Skeletal muscle cell (primary cell): ENCODE results near the gene BEND5.
A peak's percentile ranks its signal among the peaks of the same experiment; 100 is the strongest.

ENCODE experiments used
- DNase-seq: peaks from one replicate; pipeline ENCODE4 v3.0.0-alpha.2; 2010; ENCODE audit warnings: low read depth
- H3K4me3 ChIP-seq: 2 replicates; pipeline ENCODE4 v1.5.1; 2011; ENCODE audit warnings: low read depth, mild to moderate bottlenecking, control low read depth, low read length, moderate library complexity

BEND5 gene

GRCh38 chr1:48776393-48777218 is at the start of gene BEND5:
Gene BEND5, minus strand, starts transcription at chr1:48776891. Its CDS starts 60 bp downstream, at chr1:48776831.
- DNase-seq = peak; percentile 25
- H3K4me3 ChIP-seq = peak within 1 kb of the TSS; percentile 75

GRCh38 chr1:48823168-48823567 is 46.5 kb upstream of the BEND5 start:
- no peak for DNase-seq
- no peak overlapping the region for H3K4me3 ChIP-seq

- DNase-seq = no peak
- H3K4me3 ChIP-seq = no peak overlapping the region
These were observed 43.8 kb upstream of the BEND5 start for GRCh38 chr1:48820491-48820890.

DNA sequence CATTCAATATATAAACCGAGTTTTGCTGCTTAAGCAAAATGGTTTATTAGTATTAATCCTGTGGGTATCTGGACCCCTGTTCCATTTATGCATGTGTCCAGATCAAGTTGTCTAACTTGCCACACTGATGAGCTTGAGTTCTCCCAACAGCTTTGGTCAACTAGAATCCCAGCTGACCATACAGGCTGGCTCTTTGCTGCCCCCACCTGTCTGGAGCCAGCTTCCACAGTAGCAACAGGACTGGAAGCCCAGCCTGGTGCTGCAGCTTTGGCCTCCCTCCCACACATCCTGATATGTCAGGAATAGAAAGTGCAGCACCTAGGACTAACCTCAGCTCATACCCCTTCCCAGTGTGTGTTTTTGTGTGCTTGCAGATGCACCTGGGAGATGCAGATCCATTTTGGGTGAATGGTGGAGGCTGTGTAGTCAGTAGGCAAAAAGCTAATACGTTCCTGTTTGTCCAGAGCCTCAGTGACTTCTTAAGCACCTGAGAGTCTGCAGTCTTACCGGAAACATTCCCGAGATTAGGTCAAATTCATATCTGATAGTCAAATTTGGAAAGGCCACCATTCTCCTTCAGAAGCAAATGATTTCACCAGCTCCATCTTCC is 40.9 kb upstream of the BEND5 start:
- DNase-seq = peak; percentile 11
- no peak overlapping the region for H3K4me3 ChIP-seq

DNA sequence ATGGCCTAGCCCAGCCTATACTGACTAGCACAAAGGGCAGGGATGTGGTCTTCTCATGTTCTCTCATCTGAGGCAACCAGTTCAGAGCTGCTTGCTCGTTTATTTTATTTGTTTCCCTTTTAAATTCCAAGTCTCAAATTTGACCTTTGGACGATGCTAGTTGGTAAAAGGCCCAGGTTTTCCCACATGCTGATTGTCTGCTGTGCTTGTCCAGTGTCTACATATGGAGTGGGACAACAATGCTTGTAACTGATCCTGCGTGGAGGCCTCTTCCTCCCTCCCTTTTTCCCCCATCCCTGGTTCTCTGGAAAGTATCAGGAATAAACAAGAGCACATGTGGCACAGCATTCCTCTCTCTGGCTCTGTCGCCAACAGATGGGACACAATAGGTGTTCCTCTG is 34.0 kb upstream of the BEND5 start:
- DNase-seq = no peak
- H3K4me3 ChIP-seq = no peak overlapping the region

GRCh38 chr1:48808496-48808895 is 31.8 kb upstream of the BEND5 start:
- no peak for DNase-seq
- H3K4me3 ChIP-seq = no peak overlapping the region

DNA sequence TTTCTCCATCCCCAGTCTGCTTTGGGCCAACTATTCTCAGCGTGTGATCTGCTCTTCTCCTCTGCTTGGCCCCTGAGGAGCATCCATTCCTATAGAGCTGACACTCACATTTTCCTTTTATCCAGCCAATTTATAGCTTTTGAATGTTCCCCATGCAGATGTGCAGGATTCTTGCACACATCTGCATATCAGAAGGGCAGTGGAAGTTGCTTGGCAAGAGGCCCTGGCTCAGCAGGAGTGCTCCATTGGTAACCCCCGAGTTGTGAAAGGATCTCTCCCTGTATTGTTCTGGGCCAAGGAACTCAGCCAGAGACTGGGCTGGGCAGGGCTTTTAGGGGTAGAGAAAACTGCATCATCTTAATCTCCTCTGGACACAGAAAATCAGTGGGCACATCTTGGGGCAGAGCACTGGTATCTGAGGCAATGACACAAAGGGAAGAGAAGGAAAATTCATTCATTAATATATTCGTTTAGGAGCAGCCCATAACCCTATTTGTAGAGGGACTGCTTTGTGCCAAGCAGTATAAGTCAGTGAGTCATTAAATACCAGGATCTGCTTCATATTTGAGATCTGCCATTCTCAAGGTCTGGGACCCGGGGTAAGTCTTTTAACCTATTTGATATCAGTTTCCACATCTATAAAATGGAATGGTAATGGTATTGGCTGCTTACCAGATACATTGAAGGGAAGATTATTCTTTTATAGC is 31.0 kb upstream of the BEND5 start:
- no peak overlapping the region for H3K4me3 ChIP-seq
- DNase-seq = peak; percentile 17

DNA sequence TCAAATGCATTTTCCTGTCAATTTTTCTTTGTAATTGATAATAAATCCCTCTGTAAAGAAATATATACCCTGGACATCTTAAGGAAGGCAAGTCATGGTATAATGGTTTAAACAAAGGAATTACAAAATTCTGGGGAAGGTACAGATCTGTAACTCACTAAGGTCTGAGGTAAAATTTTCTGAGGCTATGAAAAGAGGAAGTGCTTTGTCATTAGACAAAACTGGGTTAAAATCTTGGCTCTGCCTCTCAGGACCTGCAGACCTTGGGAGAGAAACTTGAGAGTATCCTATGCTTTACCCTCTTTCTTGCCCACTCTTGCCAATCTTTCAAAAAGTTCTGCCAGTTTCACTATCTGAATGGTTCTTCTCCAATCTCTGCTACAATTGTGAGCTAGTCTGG is 26.8 kb upstream of the BEND5 start:
- no peak for DNase-seq

DNA sequence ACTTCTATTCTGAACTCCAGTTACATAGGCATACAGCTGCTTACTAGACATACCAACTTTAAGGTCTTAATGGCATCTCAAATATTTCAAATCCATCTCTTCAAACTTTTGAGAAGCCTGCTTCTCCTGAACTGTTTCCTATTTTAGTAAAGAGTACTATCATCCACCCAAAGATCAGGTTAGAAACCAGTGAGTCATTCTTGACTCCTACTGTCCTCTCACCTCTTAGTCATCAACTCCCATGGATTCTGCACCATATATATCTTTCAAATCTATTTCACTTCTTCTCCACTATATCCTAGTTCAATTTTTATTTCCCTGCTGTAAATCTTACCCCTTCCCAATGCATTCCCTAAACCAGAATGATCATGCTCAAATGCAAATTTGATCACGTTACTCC is 18.1 kb upstream of the BEND5 start:
- H3K4me3 ChIP-seq = no peak overlapping the region
- no peak for DNase-seq

More for the DNA sequence above, 26.8 kb upstream of the BEND5 start:
- H3K4me3 ChIP-seq = no peak overlapping the region

GRCh38 chr1:48793863-48794262 is 17.2 kb upstream of the BEND5 start:
- no peak overlapping the region for H3K4me3 ChIP-seq
- DNase-seq = no peak

GRCh38 chr1:48792961-48793360 is 16.3 kb upstream of the BEND5 start:
- no peak overlapping the region for H3K4me3 ChIP-seq

DNA sequence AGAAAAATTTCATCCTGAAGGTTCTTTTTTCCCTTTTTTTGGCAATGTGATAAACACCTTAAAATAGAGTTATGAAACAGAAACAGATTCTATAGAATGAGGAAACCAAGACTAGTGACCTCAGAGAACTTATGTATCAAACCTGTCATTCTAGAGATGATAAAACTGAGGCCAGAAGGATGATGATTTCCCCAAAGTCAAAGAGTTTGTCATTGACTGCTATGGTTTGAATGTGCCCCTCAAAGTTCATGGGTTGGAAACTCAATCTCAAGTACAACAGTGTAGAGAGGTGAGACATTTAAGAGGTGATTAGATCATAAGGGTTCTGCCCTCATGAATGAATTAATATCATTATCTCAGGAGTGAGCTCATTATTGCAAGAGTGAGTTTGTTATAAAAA is 13.7 kb upstream of the BEND5 start:
- DNase-seq = no peak
- no peak overlapping the region for H3K4me3 ChIP-seq

More at GRCh38 chr1:48792961-48793360, 16.3 kb upstream of the BEND5 start:
- no peak for DNase-seq

- H3K4me3 ChIP-seq = no peak overlapping the region
- no peak for DNase-seq
These were observed 13.2 kb upstream of the BEND5 start for GRCh38 chr1:48789903-48790302.

DNA sequence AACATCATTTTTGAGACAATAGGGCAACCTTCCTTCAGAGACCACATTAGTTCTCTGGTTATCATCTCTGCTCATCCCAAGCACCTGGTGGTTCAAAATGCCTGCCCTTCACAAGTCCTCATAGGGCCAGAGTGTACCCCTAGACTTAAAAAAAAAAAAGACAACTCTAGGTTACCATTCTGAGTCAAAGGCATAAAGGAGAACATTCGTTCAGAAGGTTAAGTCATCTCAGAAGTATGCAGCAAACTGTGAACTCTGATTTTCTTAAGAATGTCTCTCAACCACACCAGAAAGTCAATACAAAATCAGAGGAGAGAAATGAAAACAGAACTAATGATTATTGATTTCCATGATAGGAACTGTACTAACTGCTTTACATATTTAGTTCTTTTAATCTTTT is 9.2 kb upstream of the BEND5 start:
- no peak overlapping the region for H3K4me3 ChIP-seq
- no peak for DNase-seq

DNA sequence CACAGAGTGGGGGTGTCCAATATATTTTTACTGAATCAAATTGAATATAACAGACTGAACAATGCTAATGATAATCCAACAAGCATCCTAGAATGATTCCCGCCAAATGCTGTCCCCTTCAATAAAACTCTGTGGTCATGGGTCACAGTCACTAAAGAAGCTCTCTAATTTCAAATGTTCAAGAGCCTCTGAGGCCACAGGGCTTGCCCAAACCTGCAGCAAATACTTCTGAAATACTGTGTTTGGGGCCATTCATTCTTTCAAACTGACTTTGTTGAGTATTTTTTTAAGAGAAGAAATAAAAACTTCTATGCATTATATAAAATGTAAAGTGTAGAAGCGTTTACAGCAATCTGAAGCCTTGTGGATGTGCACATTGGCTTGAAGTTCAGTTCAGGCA is 7.6 kb upstream of the BEND5 start:
- H3K4me3 ChIP-seq = no peak overlapping the region
- DNase-seq = no peak

- no peak for DNase-seq
- H3K4me3 ChIP-seq = peak overlapping the region; percentile 75
These were observed 666 bp upstream of the BEND5 start for GRCh38 chr1:48777219-48777895.

- H3K4me3 ChIP-seq = peak overlapping the region; percentile 75
- DNase-seq = no peak
These were observed 779 bp downstream of the BEND5 start for GRCh38 chr1:48775831-48776392.

DNA sequence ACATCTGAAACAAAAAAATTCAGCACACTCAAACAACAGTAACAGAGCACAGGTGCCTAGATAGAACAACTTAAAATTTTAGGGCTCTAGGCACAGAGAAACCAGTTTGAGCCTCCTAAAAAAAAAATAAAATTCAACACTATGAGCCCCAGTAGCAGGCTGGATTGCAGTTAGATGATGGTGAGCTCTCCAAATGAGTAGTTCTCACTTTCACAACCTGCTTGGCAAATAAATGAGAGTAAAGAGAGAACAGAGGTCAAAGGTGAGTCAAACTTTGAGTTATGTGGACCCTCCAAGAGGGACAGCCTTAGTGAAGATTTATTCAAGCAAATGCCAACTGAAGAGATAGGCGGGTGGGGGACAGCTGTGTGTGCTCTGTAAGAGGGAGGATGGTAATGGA is 3.6 kb downstream of the BEND5 start:
- no peak for DNase-seq
- no peak overlapping the region for H3K4me3 ChIP-seq

GRCh38 chr1:48772211-48772610 is 4.5 kb downstream of the BEND5 start:
- H3K4me3 ChIP-seq = no peak overlapping the region
- no peak for DNase-seq

GRCh38 chr1:48771561-48771960 is 5.1 kb downstream of the BEND5 start:
- no peak overlapping the region for H3K4me3 ChIP-seq
- no peak for DNase-seq
